Left cardiac atrium (tissue), 4 donors: ENCODE measurements around the gene INTS4. TPM values are rescaled to one million over a fixed set of nuclear protein-coding genes. Genes with fewer than 3 reads are reported as not detected.
"Not testable (repeated sequence)": the region's sequence is repeated elsewhere in the genome, so short reads cannot be mapped to it uniquely, and the experiment has no call there.

Experiments used
- ATAC-seq, 2 donors: fragments of 200-7000 bp; cut with Tn5 transposase; one replicate each; pipeline ENCODE4 v1.9.1; 2020; ENCODE audit warnings: mild to moderate bottlenecking in 2 of 2, moderate library complexity in 2 of 2
- DNase-seq: peaks from one replicate; pipeline ENCODE4 v3.0.0-alpha.2; 2020
- intact Hi-C, 2 donors: fragments of 100-400 bp; cut with DNase I; formaldehyde crosslinking; loops; one replicate each; pipeline versions ENCODE4 v1.14.1 to v1.15.1; 2022 to 2023
- total RNA-seq, 2 donors: library from RNA; stranded (reverse); fragmentation: NEBNext Ultra II Directional; extraction: Animal tissue kit (Norgen Biotek cat#: 25700); gene quantifications; one replicate each; pipeline ENCODE4 v1.2.1, GENCODE V29; 2021
- donor health status: DM: no; HTN: yes; CAD: no.
- donor health status: DM: no; HTN: yes; CAD: no; lungs with severe emphysema.
- donor health status: DM: yes; HTN: yes; CAD: no.
- donor health status: Dilated cardiomyopathy.

Gene INTS4
- total RNA-seq, 2 donors from 2014 or later = 15.9 to 17.7 TPM

- DNase-seq, intact Hi-C loops, ATAC-seq: not testable (repeated sequence)
These were observed 8.0 kb downstream of the INTS4 start for GRCh38 chr11:77986456-77986855.

DNA sequence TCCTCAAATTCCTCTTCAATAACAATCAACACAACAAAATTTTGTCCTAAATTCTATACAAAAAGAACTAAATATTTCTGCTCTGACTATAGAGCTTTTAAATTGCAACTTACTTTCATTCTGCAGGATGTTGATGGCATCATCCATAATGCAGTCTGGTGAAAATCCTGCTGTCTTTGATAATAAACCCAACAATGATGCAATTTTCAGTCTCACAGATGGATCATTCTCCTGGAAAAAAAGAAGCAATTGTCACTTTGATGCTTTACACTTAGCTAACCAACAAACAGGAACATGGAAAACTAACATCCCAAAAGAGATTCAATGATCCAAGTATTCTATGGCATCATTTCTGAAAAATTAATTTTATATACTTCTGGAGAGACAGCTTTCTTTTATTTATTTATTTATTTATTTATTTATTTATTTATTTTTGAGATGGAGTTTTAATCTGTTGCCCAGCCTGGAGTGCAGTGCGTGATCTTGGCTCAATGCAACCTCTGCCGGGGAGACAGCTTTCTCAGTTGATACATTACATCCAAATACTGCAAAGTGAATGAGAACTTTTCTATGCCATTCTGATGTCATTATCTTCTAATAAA lies 13.0 kb downstream of the INTS4 start:
- DNase-seq (no peak), ATAC-seq (no peak)
- intact Hi-C loops = no loop called here

- DNase-seq (no peak), ATAC-seq (no peak)
- intact Hi-C loops = no loop called here
These were observed 26.1 kb downstream of the INTS4 start for GRCh38 chr11:77968337-77968736.

DNA sequence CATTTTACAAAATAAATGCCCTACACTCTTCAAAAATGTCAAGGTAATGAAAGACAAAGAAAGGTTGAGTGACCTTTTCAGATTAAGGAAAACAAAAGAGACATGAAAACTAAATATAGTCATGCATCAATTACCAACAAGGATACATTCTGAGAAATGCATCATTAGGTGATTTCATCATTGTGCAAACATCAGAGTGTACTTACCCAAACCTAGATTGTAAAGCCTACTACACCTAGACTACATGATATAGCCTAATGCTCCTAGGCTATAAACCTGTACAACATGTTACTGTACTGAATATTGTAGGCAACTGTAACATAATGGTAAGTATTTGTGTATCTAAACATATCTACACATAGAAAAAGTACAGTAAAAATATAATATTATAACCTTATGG lies 26.7 kb downstream of the INTS4 start:
- intact Hi-C loops = no loop called here
- DNase-seq = no peak
- no peak for ATAC-seq

GRCh38 chr11:77967121-77967520 lies 27.3 kb downstream of the INTS4 start:
- ATAC-seq (no peak), DNase-seq (no peak)
- intact Hi-C loops = no loop called here

DNA sequence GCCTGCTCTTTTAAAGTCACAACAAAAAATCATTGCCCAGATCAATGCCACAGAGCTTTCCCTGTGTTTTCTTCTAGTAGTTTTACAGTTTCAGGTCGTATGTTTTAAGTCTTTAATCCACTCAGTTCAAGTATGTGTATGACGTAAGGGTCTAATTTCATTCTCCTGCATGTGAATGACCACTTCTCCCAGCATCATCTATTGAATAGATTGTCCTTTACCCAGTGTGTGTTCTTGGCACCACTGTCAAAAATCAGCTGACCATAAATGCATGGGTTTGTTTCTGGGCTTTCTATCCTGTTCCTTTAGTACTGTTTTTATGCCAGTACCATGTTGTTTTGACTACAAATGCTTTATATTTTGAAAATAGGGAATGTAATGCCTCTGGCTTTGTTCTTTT lies 28.1 kb downstream of the INTS4 start:
- DNase-seq (no peak), ATAC-seq (no peak)
- intact Hi-C loops = no loop called here

DNA sequence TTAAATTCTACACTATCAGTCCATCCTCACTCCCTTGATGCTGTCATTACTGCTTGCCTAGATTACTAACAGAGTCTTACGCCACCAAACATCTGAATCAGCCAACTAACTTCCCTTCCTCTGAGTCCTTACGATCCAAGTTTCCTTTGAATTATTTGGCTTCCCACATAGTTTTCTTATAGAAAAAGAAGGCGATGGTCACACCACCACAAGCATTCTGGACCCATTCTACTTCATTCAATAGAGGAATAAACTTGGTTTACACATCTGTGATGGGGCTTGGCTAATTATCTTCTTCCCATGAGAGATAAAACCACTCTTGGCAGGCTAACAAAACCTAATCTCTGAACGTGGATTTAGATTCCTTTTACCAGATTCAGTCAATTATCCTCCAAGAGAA lies 35.0 kb downstream of the INTS4 start:
- DNase-seq = no peak
- peak in 1 of 2 donors; percentile 74 for ATAC-seq
- intact Hi-C loops = no loop called here

GRCh38 chr11:77958583-77959177 lies 35.8 kb downstream of the INTS4 start:
- intact Hi-C loops, DNase-seq: not testable (repeated sequence)
- peak; percentile 41 to 91 for ATAC-seq

DNA sequence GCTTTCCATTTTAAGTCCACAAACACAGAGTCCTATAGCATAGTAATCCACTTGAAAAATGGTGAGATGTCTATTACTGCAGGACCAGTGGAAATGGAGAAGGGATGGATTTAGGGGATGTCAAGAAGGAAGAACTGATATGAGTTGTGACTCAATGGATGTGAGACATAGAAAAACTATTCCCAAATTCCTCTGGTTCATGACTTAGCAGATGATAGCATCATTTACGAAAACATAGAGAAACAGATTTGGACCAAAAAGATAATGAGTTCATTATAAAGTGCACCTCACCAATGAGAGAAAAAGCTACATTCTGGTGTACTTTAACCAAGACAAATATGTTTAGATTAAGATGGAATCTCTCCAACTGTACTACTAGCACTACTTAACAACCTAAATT lies 51.2 kb downstream of the INTS4 start:
- intact Hi-C loops, ATAC-seq, DNase-seq: not testable (repeated sequence)

- ATAC-seq, intact Hi-C loops, DNase-seq: not testable (repeated sequence)
These were observed 52.0 kb downstream of the INTS4 start for GRCh38 chr11:77942465-77942864.

GRCh38 chr11:77933596-77933995 lies 60.9 kb downstream of the INTS4 start:
- intact Hi-C loops, ATAC-seq, DNase-seq: not testable (repeated sequence)

GRCh38 chr11:77930334-77931208 lies 63.9 kb downstream of the INTS4 start:
- DNase-seq, ATAC-seq, intact Hi-C loops: not testable (repeated sequence)

GRCh38 chr11:77917713-77918112 lies 76.8 kb downstream of the INTS4 start:
- intact Hi-C loops, ATAC-seq, DNase-seq: not testable (repeated sequence)

- intact Hi-C loops = not testable (repeated sequence)
- ATAC-seq (peak in 1 of 2 donors; percentile 85), DNase-seq (peak; percentile 24)
These were observed 80.1 kb downstream of the INTS4 start for GRCh38 chr11:77914307-77914791.

- intact Hi-C loops, DNase-seq, ATAC-seq: not testable (repeated sequence)
These were observed 80.7 kb downstream of the INTS4 start for GRCh38 chr11:77913608-77914306.

- ATAC-seq, intact Hi-C loops, DNase-seq: not testable (repeated sequence)
These were observed 83.6 kb downstream of the INTS4 start for GRCh38 chr11:77910828-77911227.

DNA sequence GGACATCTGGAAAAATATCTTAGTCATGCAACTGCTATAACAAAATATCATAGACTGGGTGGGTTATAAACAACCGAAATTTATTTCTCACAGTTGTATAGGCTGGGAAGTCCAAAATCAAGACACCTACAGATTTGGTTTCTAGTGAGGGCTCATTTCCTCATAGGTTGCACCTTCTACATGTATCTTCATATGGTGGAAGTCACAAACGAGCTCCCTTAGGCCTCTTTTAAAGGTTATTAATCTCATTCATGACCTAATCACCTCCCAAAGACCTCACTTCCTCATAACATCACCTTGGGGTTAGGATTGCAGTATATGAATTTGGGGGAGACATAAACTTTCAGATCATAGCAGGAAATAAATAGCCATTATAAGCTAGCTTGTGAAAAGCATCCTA lies 85.2 kb downstream of the INTS4 start:
- DNase-seq (no peak), ATAC-seq (no peak)
- intact Hi-C loops = no loop called here

DNA sequence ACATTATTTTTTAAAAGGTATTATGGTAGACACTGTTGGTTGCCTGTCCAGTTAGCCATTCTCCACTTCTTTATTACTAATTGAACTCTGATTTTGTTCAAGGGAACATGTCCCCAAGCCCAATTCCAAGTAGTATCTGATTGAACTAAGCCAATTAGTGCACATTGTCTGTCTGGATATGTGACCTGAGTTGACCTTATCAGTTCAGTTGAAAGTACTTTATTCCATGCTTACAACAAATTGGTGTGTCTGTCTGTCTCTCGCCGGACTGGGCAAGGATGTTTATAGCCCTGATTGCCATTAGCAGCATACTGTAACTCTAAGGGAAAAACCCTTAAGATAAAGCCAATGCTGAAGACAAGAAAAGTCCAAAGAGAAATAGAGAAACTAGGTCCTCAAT lies 85.6 kb downstream of the INTS4 start:
- no peak for ATAC-seq
- intact Hi-C loops = no loop called here

GRCh38 chr11:77894949-77895348 lies 99.5 kb downstream of the INTS4 start:
- DNase-seq, intact Hi-C loops, ATAC-seq: not testable (repeated sequence)

More for the DNA sequence above, 85.6 kb downstream of the INTS4 start:
- no peak for DNase-seq
